ENCODE measurements around the gene RNF4.

The RNF4 gene

DNA sequence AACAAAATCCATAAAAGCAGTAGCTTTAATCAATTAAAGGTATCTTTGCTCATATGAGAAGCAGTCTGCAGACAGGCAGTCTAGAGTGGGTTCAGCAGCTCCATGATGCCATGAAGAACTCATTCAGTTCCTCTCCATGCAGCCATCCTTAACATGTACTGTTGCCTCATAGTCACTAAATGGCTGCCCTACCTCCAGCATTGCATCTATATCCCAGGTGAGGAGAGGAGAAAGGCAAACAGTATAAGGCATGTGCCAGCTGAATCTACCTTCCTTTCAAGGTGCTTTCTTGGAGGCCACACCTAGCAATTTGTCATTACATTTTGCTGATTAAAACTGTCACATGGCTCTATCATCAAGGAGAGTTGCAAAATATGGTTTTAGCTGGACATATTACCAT lies 36.9 kb upstream of the RNF4 start:
- TF ChIP-seq, protein P1, sequence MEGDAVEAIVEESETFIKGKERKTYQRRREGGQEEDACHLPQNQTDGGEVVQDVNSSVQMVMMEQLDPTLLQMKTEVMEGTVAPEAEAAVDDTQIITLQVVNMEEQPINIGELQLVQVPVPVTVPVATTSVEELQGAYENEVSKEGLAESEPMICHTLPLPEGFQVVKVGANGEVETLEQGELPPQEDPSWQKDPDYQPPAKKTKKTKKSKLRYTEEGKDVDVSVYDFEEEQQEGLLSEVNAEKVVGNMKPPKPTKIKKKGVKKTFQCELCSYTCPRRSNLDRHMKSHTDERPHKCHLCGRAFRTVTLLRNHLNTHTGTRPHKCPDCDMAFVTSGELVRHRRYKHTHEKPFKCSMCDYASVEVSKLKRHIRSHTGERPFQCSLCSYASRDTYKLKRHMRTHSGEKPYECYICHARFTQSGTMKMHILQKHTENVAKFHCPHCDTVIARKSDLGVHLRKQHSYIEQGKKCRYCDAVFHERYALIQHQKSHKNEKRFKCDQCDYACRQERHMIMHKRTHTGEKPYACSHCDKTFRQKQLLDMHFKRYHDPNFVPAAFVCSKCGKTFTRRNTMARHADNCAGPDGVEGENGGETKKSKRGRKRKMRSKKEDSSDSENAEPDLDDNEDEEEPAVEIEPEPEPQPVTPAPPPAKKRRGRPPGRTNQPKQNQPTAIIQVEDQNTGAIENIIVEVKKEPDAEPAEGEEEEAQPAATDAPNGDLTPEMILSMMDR (IDR thresholded peaks at IDR 0.05; ENCODE audit: extremely low read depth, insufficient read depth, missing control alignments) = no peak
- no peak for DNase-seq (ENCODE audit: low spot score)
- in situ Hi-C loops (cut with MboI; ENCODE audit: low pct_unique_long_range_greater_than_20kb, low sequenced_read_pairs, unreplicated experiment) = no loop called here

DNA sequence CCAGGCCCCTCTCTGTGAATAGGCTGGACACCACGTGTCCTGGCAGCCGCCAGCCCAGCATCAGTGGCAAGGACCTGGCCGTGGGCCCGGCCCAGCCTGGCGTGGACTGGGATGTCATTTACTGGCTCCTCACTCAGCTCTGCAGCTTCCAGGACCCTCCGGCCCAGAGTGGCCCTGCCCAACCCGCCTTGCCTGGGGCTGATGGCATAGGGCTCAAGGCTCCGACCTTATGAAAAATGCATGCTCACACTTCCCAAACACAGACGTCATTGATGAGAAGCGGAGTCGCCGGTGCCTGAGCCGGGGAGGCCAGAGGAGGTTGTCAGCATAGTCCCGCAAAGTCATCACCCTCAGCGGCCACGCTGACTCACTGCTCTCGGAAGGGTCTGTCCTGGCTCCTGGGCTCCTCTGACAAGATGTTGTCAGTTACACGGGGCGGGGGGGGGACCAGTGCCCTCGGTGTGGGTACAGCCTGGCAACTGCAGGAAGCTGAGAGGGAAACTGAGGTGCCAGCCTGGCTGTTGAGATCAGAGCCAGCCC lies 35.8 kb upstream of the RNF4 start:
- TF ChIP-seq, protein P1 (IDR thresholded peaks at IDR 0.05; ENCODE audit: extremely low read depth, insufficient read depth, missing control alignments) = no peak
- DNase-seq (ENCODE audit: low spot score) = no peak
- in situ Hi-C loops (cut with MboI; ENCODE audit: low pct_unique_long_range_greater_than_20kb, low sequenced_read_pairs, unreplicated experiment) = no loop called here

DNA sequence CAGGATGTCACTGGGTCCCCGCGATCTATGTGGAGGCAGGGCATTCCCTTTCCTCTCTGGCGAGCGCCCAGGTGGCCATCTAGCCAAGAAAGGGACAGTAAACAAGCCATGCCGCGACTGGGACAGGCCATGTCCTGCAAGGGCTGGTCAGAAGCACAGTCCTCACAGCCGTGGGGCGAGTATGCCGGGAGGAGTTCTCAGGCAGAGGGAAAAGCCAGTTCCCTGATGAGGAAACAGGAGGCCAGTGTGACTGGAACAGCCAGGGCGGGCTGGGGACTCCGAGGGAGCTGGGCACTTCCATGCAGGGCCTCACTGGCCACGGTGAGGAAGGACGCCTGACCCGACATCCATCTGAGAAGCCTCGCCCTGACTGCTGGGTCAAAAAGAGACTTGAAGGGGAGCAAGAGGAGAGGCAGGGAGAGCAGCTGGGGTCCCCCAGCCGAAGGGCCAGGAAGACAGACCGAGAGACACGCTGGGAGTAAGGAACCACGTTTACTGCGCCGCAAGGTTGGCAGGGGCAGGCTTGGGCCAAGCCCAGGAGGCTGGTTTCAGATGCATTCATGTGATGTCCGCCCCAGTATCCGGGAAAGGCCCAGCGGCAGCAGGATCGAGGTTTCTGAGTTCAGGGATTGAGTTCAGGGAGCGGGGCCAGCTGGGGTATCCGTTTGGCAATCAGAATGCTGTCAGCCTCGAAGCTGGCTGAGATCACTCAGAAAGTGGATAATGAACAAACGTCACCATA lies 35.1 kb upstream of the RNF4 start:
- in situ Hi-C loops (cut with MboI; ENCODE audit: low pct_unique_long_range_greater_than_20kb, low sequenced_read_pairs, unreplicated experiment) = no loop called here
- TF ChIP-seq, protein P1 (IDR thresholded peaks at IDR 0.05; ENCODE audit: extremely low read depth, insufficient read depth, missing control alignments) = no peak

DNA sequence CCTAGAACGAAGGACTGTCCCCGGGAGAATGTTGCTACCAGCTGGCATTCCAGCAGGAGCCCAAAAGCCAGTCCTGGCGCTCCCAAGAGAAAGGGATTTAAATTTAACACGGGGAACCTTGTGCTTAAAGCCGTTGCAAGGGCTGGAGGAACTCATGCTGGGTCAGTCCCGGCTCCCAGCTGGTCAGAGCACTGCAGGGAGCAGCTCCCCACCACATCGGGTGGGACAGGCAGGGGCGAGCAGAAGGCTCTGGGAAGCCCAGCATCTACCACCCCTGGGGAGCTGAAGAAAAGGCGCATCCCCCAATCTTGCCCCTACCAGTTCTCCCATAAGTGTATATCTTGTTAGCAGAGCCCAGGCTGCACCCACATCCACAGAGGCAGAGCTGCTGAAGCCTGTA lies 34.5 kb upstream of the RNF4 start:
- in situ Hi-C loops (cut with MboI; ENCODE audit: low pct_unique_long_range_greater_than_20kb, low sequenced_read_pairs, unreplicated experiment) = no loop called here
- DNase-seq (ENCODE audit: low spot score) = no peak
- TF ChIP-seq, protein P1 (IDR thresholded peaks at IDR 0.05; ENCODE audit: extremely low read depth, insufficient read depth, missing control alignments) = no peak

More for the DNA sequence above, 35.1 kb upstream of the RNF4 start:
- DNase-seq (ENCODE audit: low spot score) = no peak

DNA sequence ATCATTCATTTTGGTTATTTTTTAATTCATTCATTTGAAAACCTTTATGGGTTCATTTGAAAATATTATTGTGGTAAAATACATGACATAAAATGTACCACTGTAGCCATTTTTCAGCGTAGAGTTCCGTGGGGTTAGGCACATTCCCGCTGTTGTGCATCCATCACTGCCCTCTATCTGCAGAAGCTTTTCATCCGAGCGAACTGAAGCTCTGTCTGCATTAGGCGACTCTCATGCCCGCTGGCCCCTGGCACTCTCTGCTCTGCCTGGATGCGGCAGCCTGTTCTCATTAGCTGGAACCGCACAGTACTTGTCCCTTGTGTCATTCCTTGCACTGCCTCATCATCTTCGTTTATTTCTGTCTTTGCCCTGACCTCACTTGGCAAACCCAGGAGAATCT lies 32.6 kb upstream of the RNF4 start:
- in situ Hi-C loops (cut with MboI; ENCODE audit: low pct_unique_long_range_greater_than_20kb, low sequenced_read_pairs, unreplicated experiment) = no loop called here
- DNase-seq (ENCODE audit: low spot score) = no peak

DNA sequence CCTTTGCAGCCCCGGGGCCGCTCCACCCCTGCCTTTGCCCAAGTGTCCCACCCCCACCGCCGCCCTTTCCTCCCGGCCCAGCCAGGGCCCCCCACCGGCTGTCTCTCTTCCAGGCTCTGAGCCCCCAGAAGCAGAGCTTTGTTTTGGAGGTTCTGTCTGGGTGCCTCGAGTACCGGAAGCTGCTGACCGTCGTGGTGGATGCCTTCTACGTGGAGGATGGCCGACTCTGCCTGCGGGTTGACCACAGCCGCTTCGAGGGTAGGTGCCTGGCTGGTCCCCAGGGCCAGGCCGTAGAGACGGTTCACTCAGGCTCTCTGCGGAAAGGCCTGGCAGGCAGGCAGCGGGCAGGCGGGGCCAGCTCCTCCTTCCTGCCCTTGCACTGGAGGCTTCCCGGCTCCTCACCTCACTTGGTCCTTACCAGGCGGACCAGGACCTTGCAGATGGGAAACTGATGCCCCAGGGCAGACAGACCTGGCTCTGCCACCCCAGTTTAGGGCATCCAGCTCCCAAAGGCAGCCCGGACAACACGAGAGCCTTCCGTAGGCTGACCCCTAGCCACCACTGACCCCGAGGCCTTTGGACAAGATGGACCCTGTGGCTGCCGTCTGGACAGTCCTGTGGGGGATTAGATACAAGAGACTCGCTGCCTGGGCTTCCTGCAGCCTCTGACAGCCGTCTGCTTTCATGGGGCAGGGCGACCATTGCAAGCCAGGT lies 32.0 kb upstream of the RNF4 start:
- in situ Hi-C loops (cut with MboI; ENCODE audit: low pct_unique_long_range_greater_than_20kb, low sequenced_read_pairs, unreplicated experiment) = no loop called here
- TF ChIP-seq, protein P1 (IDR thresholded peaks at IDR 0.05; ENCODE audit: extremely low read depth, insufficient read depth, missing control alignments) = no peak
- no peak for DNase-seq (ENCODE audit: low spot score)

More for the DNA sequence above, 32.6 kb upstream of the RNF4 start:
- TF ChIP-seq, protein P1 (IDR thresholded peaks at IDR 0.05; ENCODE audit: extremely low read depth, insufficient read depth, missing control alignments) = no peak

Measured in GM13977 (cell line).